Right lobe of liver (tissue), 6 donors: Measurements from ENCODE around the gene CHRNG. TPM values are rescaled to one million over a fixed set of nuclear protein-coding genes. Genes with fewer than 3 reads are reported as not detected.
A peak's percentile ranks its signal among the peaks of the same experiment; 100 is the strongest.

ENCODE experiments used
- ATAC-seq, 4 donors: fragments of 200-7000 bp; cut with Tn5 transposase; one replicate each; pipeline ENCODE4 v1.9.1; 2020; ENCODE audit warnings: mild to moderate bottlenecking in 4 of 4, moderate library complexity in 4 of 4
- DNase-seq, 3 donors: peaks; one replicate each; pipeline ENCODE4 v3.0.0-alpha.2; 2020
- H3K27ac ChIP-seq, 3 donors: fragments of 200-600 bp; one replicate each; pipeline ENCODE4 v1.8.0; 2022
- H3K27me3 ChIP-seq, 2 donors: fragments of 200-600 bp; one replicate each; pipeline ENCODE4 v1.8.0; 2022
- H3K36me3 ChIP-seq, 4 donors: fragments of 200-600 bp; sonication (generic) in 1 of 4; one replicate each; pipeline versions ENCODE4 v1.5.1 to v1.8.0; 2017 to 2022; ENCODE audit warnings: control low read depth in 1 of 4
- H3K4me1 ChIP-seq, 4 donors: fragments of 200-600 bp; sonication (generic) in 1 of 4; one replicate each; pipeline versions ENCODE4 v1.5.1 to v1.8.0; 2017 to 2022; ENCODE audit warnings: control low read depth in 1 of 4
- H3K4me3 ChIP-seq, 3 donors: fragments of 200-600 bp; one replicate each; pipeline ENCODE4 v1.8.0; 2022
- H3K9me3 ChIP-seq, 4 donors: fragments of 200-600 bp; sonication (generic) in 1 of 4; one replicate each; pipeline versions ENCODE4 v1.5.1 to v1.8.0; 2017 to 2022; ENCODE audit warnings: control low read depth in 1 of 4
- CTCF ChIP-seq, 4 donors: fragments of 200-600 bp in 3 of 4; fragments of 450-650 bp in 1 of 4; IDR thresholded peaks; one replicate each; pipeline versions ENCODE4 v1.5.1 to v1.8.0; 2016 to 2022; ENCODE audit warnings: antibody characterized with exemption in 4 of 4, mild to moderate bottlenecking in 2 of 4
- POLR2A ChIP-seq: fragments of 450-650 bp; IDR thresholded peaks from one replicate; pipeline ENCODE4 v1.6.1; 2017; ENCODE audit warnings: antibody characterized with exemption, mild to moderate bottlenecking
- WGBS: methylation state at CpG from one replicate; pipeline ENCODE4 v1.1.6; 2018; ENCODE audit warnings: low coverage, low lambda C conversion rate; ENCODE audit not compliant: insufficient coverage; ENCODE audit errors: missing lambda C conversion rate; 5-methylcytosine and 5-hydroxymethylcytosine counted together
- intact Hi-C, 2 donors: fragments of 100-400 bp; cut with DNase I; formaldehyde crosslinking; loops; one replicate each; pipeline versions ENCODE4 v1.11.2 to v1.14.1; 2022
- total RNA-seq, 6 experiments: library from RNA; depleted of rRNA in 2 of 6; stranded (reverse); fragments of >200 nt in 2 of 6; fragmentation: NEBNext Ultra II Directional in 3 of 6; extraction: Animal tissue kit (Norgen Biotek cat#: 25700) in 3 of 6; gene quantifications; one replicate each; pipeline versions ENCODE4 v1.1.0 to v1.2.4, GENCODE V29; 2016 to 2023
- donor health status: DM: no; HTN: yes; CAD: no.
- donor health status: DM: no; HTN: no; CAD: no.
- donor health status: DM: no; HTN: no; CAD: no.
- donor health status: DM: no; HTN: yes; CAD: no.
- donor health status: DM: no; HTN: yes; CAD: no.

CHRNG gene
- total RNA-seq, 6 experiments from 2014 or later: not detected

DNA sequence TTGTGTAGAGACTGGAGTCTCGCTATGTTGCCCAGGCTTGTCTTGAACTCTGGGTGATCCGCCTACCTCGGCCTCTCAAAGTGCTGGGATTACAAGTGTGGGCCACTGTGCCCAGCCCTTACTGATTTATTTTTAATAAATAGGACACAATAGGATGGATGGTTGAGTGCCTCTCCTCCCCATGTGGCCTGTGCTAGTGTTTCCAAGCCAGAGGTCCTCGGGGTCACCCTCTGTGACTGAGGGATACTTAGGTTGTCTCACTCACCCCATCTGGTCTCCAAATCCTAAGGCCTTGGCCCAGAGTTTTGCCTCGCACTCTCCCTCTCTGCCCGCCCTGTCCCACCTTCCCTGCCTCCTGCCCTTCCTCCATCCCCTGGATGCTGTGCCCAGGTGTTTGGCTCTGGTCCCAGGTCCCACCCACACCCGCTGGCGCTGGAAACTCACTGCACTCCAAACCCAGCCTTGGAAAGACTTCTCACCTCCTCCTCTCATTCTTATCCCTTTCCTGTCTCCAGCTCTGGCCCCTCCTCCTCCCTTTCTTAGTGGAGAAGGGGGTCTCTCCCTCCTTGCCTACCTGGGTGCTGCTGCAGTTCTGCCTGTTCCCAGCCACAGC is 47.1 kb upstream of the CHRNG start:
- intact Hi-C loops: no loop called here
- H3K4me1 ChIP-seq: peaks cover 0 to under 1% (median 0%) of the 10 kb centered on the region in 4 donors
- 73% methylated on average over 5 of the region's 8 CpGs for WGBS
- no peaks in the 10 kb centered on the region for H3K36me3 ChIP-seq
- no peak for ATAC-seq
- TF ChIP-seq CTCF (IDR thresholded peaks at IDR 0.05) (no peak), POLR2A (no peak)
- no peak overlapping the region for H3K27ac ChIP-seq
- no peaks in the 10 kb centered on the region for H3K9me3 ChIP-seq
- no peak overlapping the region for H3K4me3 ChIP-seq
- no peaks in the 10 kb centered on the region for H3K27me3 ChIP-seq
- peak in 1 of 3 donors; percentile 15 for DNase-seq

DNA sequence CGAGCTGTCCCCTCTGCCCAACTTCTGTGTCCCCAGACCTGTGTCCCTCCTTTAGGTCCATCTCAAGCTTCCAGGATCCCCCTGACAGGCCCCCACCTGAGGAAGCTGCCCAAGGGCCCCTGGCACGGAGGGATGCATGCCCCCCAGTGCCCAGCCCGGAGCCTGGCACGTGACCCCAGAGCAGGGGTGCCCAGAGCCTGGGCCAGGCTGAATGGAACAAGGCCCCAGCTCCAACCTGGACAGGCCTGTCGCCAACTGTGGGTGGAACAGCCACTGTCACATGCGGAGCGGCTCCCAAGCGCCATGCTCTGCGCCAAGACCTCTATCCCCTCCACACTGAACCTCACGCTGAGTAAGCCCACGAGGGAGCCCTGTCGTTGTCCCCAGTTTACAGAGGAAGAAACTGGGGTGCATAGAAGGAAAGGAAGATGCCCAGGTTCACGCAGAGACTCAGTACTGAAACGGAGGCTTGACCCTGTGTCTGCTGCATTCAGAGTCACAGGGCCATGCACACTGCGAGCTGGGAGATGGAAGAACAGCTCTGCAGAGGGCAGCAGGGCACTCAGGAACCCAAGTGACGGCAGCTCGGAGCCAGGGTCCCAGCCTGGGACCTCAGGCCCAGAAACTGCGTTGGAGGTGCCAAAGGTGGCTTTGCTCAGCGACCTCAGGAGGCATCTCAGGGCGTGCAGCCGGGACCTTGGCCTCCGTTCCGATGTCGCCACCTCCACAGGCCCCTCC is 46.4 kb upstream of the CHRNG start:
- Histone ChIP-seq H3K27me3 (no peaks in the 10 kb centered on the region), H3K27ac (no peak overlapping the region), H3K36me3 (no peaks in the 10 kb centered on the region), H3K4me3 (no peak overlapping the region), H3K4me1 (no peaks in the 10 kb centered on the region), H3K9me3 (no peaks in the 10 kb centered on the region)
- ATAC-seq (no peak), DNase-seq (peak in 1 of 3 donors; percentile 31)
- intact Hi-C loops: no loop called here
- 98% methylated on average over 8 of the region's 24 CpGs for WGBS
- TF ChIP-seq CTCF (IDR thresholded peaks at IDR 0.05) (no peak), POLR2A (no peak)

DNA sequence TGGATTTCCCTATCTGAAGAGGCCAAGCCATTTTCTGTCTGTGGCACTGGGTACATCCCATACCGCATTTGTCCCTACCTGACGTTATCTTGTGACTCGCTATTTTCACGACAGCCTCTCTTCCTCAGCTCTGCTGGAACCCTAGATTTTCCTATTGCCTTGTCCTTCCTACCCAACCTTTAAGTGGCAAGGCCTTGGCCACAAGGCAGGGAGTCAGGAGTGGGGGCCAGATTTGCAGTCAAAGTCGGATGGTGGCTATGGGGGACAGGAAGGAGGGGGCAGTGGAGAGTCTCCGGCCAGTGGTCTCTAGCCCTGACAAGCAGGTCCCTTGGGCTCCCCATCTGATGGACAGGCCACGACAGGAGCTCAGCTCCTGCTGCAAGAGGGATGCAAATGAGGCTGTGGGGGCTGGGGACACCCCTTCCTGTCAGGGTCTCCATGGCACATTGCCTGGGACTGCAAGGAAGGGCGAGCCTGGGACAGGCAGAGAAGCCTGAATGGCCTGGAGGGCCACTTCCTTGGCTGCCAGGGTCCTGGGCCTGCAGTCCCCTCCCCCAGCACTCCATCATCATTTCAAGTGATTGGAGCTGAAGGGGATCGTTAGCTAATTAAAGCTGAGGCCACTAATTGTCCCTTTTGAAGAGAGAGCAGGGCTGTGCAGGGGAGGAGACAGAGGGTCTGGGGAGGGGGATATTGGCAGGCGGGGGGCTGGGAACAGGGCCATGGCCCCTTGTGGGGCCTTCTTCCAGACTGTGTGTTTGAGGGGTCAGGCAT is 45.6 kb upstream of the CHRNG start:
- TF ChIP-seq CTCF (IDR thresholded peaks at IDR 0.05) (no peak), POLR2A (no peak)
- intact Hi-C loops: no loop called here
- DNase-seq: peak in 1 of 3 donors; percentile 22

GRCh38 chr2:232494542-232494941 is 45.0 kb upstream of the CHRNG start:
- DNase-seq (peak in 1 of 3 donors; percentile 37), ATAC-seq (no peak)
- Histone ChIP-seq H3K36me3 (no peaks in the 10 kb centered on the region), H3K27me3 (no peaks in the 10 kb centered on the region), H3K27ac (no peak overlapping the region), H3K9me3 (no peaks in the 10 kb centered on the region), H3K4me3 (no peak overlapping the region), H3K4me1 (no peaks in the 10 kb centered on the region)
- TF ChIP-seq POLR2A (no peak), CTCF (IDR thresholded peaks at IDR 0.05) (no peak)
- no CpG with 5 or more reads among the region's 5 CpGs for WGBS
- intact Hi-C loops: no loop called here

More for the DNA sequence above, 45.6 kb upstream of the CHRNG start:
- Histone ChIP-seq H3K36me3 (no peaks in the 10 kb centered on the region), H3K27me3 (no peaks in the 10 kb centered on the region), H3K4me1 (no peaks in the 10 kb centered on the region), H3K27ac (no peak overlapping the region), H3K4me3 (no peak overlapping the region), H3K9me3 (no peaks in the 10 kb centered on the region)
- WGBS: 79% methylated on average over 9 of the region's 10 CpGs
- ATAC-seq: no peak
